ENCODE data around the gene GNAO1.

The GNAO1 gene

DNA sequence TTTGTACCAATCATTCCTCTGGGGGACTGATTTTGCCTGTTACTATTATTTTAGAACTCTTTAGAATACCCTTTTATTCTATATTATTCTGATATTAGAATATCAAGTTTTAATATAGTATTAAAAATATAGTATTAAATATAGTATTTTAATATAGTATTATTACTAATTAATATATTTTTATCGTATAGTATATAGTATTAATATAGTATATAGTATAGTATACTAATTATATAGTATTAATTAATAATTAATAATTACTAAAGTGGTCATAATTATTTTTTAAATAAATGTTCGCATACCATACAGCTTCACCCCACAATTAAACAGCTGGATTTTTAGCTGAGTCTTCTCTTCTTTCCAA is 73.3 kb downstream of the GNAO1 start:
- TF ChIP-seq TOX (CRISPR knock-in tag; IDR thresholded peaks at IDR 0.05; ENCODE audit: borderline replicate concordance) (no peak), ZNF70 (CRISPR knock-in tag; IDR thresholded peaks at IDR 0.05) (no peak), OSR1 (CRISPR knock-in tag; IDR thresholded peaks at IDR 0.05) (no peak), ZC3H10 (CRISPR knock-in tag; IDR thresholded peaks at IDR 0.05) (no peak), ZNF8 (CRISPR knock-in tag; IDR thresholded peaks at IDR 0.05) (no peak), SNAI2 (CRISPR knock-in tag; IDR thresholded peaks at IDR 0.05) (no peak), ZNF565 (CRISPR knock-in tag; conservative IDR thresholded peaks at IDR 0.05; ENCODE audit: low read depth) (no peak), RARB (CRISPR knock-in tag; IDR thresholded peaks at IDR 0.05) (no peak), BACH2 (CRISPR knock-in tag; IDR thresholded peaks at IDR 0.05; ENCODE audit: borderline replicate concordance) (no peak), GLIS3 (CRISPR knock-in tag; IDR thresholded peaks at IDR 0.05) (no peak), TCF4 (CRISPR knock-in tag; IDR thresholded peaks at IDR 0.05; ENCODE audit: borderline replicate concordance) (no peak), PPARA (CRISPR knock-in tag; IDR thresholded peaks at IDR 0.05; ENCODE audit: borderline replicate concordance) (no peak)
- TF ChIP-seq, protein P1, sequence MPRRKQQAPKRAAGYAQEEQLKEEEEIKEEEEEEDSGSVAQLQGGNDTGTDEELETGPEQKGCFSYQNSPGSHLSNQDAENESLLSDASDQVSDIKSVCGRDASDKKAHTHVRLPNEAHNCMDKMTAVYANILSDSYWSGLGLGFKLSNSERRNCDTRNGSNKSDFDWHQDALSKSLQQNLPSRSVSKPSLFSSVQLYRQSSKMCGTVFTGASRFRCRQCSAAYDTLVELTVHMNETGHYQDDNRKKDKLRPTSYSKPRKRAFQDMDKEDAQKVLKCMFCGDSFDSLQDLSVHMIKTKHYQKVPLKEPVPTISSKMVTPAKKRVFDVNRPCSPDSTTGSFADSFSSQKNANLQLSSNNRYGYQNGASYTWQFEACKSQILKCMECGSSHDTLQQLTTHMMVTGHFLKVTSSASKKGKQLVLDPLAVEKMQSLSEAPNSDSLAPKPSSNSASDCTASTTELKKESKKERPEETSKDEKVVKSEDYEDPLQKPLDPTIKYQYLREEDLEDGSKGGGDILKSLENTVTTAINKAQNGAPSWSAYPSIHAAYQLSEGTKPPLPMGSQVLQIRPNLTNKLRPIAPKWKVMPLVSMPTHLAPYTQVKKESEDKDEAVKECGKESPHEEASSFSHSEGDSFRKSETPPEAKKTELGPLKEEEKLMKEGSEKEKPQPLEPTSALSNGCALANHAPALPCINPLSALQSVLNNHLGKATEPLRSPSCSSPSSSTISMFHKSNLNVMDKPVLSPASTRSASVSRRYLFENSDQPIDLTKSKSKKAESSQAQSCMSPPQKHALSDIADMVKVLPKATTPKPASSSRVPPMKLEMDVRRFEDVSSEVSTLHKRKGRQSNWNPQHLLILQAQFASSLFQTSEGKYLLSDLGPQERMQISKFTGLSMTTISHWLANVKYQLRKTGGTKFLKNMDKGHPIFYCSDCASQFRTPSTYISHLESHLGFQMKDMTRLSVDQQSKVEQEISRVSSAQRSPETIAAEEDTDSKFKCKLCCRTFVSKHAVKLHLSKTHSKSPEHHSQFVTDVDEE (CRISPR knock-in tag; IDR thresholded peaks at IDR 0.05) = no peak
- TF ChIP-seq, protein P2, sequence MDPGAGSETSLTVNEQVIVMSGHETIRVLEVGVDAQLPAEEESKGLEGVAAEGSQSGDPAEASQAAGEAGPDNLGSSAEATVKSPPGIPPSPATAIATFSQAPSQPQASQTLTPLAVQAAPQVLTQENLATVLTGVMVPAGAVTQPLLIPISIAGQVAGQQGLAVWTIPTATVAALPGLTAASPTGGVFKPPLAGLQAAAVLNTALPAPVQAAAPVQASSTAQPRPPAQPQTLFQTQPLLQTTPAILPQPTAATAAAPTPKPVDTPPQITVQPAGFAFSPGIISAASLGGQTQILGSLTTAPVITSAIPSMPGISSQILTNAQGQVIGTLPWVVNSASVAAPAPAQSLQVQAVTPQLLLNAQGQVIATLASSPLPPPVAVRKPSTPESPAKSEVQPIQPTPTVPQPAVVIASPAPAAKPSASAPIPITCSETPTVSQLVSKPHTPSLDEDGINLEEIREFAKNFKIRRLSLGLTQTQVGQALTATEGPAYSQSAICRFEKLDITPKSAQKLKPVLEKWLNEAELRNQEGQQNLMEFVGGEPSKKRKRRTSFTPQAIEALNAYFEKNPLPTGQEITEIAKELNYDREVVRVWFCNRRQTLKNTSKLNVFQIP (CRISPR knock-in tag; IDR thresholded peaks at IDR 0.05; ENCODE audit: borderline replicate concordance, low read depth) = no peak
- no peak for ATAC-seq

DNA sequence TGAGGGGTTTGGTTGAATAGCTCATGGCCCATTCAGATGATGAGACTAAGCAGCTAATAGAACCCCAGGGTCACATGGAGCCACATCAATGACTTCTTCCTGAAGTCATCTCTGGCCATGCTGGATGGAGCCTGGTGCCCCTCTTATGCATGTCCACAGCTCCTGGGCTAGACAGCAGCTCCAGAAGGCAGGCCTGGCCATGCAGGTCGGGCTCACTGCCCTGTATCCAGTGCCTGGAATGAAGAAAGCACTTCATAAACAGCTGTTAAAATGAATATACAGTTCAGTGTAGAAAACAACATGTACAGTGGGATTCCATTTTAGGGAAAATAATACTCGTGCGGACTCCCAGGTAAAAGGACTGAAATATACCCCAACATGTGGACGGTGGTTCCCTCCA is 73.9 kb downstream of the GNAO1 start:
- no peak for ATAC-seq
- TF ChIP-seq, protein P3, sequence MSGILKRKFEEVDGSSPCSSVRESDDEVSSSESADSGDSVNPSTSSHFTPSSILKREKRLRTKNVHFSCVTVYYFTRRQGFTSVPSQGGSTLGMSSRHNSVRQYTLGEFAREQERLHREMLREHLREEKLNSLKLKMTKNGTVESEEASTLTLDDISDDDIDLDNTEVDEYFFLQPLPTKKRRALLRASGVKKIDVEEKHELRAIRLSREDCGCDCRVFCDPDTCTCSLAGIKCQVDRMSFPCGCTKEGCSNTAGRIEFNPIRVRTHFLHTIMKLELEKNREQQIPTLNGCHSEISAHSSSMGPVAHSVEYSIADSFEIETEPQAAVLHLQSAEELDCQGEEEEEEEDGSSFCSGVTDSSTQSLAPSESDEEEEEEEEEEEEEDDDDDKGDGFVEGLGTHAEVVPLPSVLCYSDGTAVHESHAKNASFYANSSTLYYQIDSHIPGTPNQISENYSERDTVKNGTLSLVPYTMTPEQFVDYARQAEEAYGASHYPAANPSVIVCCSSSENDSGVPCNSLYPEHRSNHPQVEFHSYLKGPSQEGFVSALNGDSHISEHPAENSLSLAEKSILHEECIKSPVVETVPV (CRISPR knock-in tag; IDR thresholded peaks at IDR 0.05) = no peak
- TF ChIP-seq, protein P1 (CRISPR knock-in tag; IDR thresholded peaks at IDR 0.05) = no peak
- TF ChIP-seq GLIS3 (CRISPR knock-in tag; IDR thresholded peaks at IDR 0.05) = no peak
- TF ChIP-seq RARB (CRISPR knock-in tag; IDR thresholded peaks at IDR 0.05) = no peak
- no peak for TF ChIP-seq CSDC2 (CRISPR knock-in tag; IDR thresholded peaks at IDR 0.05)

DNA sequence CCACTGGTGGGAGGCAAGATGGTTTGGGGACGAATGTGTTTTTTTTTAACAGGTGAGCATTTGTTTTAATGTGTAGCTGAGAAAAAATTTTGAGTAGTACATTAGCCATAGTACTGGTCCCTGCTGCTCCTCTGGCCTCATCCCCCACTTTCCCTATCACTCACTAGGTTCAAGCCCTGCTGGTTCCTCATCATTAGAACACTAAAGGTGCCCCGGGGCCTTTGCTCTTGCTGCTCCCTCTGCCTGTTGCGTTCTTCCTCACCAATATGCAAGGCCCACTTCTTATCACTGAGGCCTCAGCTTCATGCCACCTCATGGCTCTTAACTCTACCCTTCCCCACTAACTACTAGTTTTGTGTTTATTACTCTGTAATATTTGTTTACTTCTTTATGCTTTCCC is 74.5 kb downstream of the GNAO1 start:
- TF ChIP-seq, protein P3 (CRISPR knock-in tag; IDR thresholded peaks at IDR 0.05) = no peak
- no peak for TF ChIP-seq PPARA (CRISPR knock-in tag; IDR thresholded peaks at IDR 0.05; ENCODE audit: borderline replicate concordance)
- TF ChIP-seq ZNF8 (CRISPR knock-in tag; IDR thresholded peaks at IDR 0.05) = no peak
- no peak for TF ChIP-seq ISL1 (CRISPR knock-in tag; IDR thresholded peaks at IDR 0.05)
- no peak for TF ChIP-seq ZFP3 (CRISPR knock-in tag; IDR thresholded peaks at IDR 0.05)
- TF ChIP-seq, protein P4, sequence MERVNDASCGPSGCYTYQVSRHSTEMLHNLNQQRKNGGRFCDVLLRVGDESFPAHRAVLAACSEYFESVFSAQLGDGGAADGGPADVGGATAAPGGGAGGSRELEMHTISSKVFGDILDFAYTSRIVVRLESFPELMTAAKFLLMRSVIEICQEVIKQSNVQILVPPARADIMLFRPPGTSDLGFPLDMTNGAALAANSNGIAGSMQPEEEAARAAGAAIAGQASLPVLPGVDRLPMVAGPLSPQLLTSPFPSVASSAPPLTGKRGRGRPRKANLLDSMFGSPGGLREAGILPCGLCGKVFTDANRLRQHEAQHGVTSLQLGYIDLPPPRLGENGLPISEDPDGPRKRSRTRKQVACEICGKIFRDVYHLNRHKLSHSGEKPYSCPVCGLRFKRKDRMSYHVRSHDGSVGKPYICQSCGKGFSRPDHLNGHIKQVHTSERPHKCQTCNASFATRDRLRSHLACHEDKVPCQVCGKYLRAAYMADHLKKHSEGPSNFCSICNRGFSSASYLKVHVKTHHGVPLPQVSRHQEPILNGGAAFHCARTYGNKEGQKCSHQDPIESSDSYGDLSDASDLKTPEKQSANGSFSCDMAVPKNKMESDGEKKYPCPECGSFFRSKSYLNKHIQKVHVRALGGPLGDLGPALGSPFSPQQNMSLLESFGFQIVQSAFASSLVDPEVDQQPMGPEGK (CRISPR knock-in tag; IDR thresholded peaks at IDR 0.05; ENCODE audit: borderline replicate concordance) = no peak
- no peak for TF ChIP-seq TCF4 (CRISPR knock-in tag; IDR thresholded peaks at IDR 0.05; ENCODE audit: borderline replicate concordance)
- no peak for TF ChIP-seq CSDC2 (CRISPR knock-in tag; IDR thresholded peaks at IDR 0.05)
- no peak for ATAC-seq
